WI38 (cell line): ENCODE measurements around the gene ICE1.
A peak's percentile ranks its signal among the peaks of the same experiment; 100 is the strongest.

Experiments
- H3K4me3 ChIP-seq: 2 replicates; pipeline ENCODE4 v1.5.1; 2011; ENCODE audit warnings: low read depth, mild to moderate bottlenecking, control low read depth, low read length
- CTCF ChIP-seq: IDR thresholded peaks from 2 replicates; pipeline ENCODE4 v1.5.1; 2012; ENCODE audit warnings: low read depth, mild to moderate bottlenecking, control low read depth, low read length

The ICE1 gene

GRCh38 chr5:5521478-5521877 lies 99.0 kb downstream of the ICE1 start:
- TF ChIP-seq CTCF: no peak
- no peak overlapping the region for H3K4me3 ChIP-seq

GRCh38 chr5:5522336-5522735 lies 99.9 kb downstream of the ICE1 start:
- H3K4me3 ChIP-seq: no peak overlapping the region
- TF ChIP-seq CTCF: no peak

GRCh38 chr5:5523066-5523505 lies 100.6 kb downstream of the ICE1 start:
- no peak for TF ChIP-seq CTCF
- peak overlapping the region; percentile 26 for H3K4me3 ChIP-seq

GRCh38 chr5:5524327-5524726 lies 101.8 kb downstream of the ICE1 start:
- no peak overlapping the region for H3K4me3 ChIP-seq
- TF ChIP-seq CTCF: no peak

- H3K4me3 ChIP-seq: no peak overlapping the region
- no peak for TF ChIP-seq CTCF
These were observed 108.9 kb downstream of the ICE1 start for GRCh38 chr5:5531371-5531770.

GRCh38 chr5:5532306-5533076 lies 110.0 kb downstream of the ICE1 start:
- no peak for TF ChIP-seq CTCF
- no peak overlapping the region for H3K4me3 ChIP-seq

GRCh38 chr5:5533927-5534326 lies 111.5 kb downstream of the ICE1 start:
- no peak overlapping the region for H3K4me3 ChIP-seq
- no peak for TF ChIP-seq CTCF
